ENCODE data around the gene FOXK1. TPM values are rescaled to one million over a fixed set of nuclear protein-coding genes. Genes with fewer than 3 reads are reported as not detected.

Gene FOXK1
- total RNA-seq, 4 donors from 2014 or later = 28.0 to 59.9 (median 34.2) TPM

DNA sequence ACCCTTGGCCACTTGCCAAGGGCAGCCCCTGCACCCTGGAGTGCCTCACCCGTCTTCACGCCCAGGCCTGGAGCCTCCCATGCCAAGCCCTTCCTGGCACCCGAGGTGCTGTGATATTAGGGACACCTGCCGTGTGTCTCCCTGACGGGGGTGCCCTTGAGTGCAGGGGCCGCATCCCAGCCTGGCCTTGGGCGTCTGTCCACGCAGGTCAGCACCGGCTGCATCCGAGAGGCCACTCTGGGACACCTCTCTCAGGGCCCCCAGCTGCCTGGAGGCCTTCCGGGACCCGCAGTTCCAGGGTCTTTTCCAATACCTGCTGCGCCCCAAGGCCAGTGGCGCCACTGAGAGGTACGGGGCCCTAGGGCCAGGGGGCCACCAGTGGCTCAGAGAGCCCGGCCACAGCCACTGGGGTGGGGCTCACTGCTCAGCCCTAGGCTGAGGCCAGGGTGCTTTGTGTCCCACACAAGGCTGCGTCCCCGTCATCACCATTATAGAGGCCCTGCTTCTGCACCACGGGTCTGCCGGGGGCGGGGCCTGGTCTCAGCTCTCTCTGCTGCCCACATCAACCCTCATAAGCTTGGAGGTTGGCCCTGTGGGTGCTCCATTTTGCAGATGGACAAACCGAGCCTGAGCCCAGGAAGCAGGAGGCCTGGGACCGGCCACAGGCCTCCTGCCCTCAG lies 106.0 kb downstream of the FOXK1 start:
- H3K9me3 ChIP-seq = no peaks in the 10 kb centered on the region
- TF ChIP-seq, protein P1, sequence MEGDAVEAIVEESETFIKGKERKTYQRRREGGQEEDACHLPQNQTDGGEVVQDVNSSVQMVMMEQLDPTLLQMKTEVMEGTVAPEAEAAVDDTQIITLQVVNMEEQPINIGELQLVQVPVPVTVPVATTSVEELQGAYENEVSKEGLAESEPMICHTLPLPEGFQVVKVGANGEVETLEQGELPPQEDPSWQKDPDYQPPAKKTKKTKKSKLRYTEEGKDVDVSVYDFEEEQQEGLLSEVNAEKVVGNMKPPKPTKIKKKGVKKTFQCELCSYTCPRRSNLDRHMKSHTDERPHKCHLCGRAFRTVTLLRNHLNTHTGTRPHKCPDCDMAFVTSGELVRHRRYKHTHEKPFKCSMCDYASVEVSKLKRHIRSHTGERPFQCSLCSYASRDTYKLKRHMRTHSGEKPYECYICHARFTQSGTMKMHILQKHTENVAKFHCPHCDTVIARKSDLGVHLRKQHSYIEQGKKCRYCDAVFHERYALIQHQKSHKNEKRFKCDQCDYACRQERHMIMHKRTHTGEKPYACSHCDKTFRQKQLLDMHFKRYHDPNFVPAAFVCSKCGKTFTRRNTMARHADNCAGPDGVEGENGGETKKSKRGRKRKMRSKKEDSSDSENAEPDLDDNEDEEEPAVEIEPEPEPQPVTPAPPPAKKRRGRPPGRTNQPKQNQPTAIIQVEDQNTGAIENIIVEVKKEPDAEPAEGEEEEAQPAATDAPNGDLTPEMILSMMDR (IDR thresholded peaks at IDR 0.05) = no peak
- no peak for TF ChIP-seq EP300 (IDR thresholded peaks at IDR 0.05; ENCODE audit: low read depth)
- no peak for TF ChIP-seq POLR2AphosphoS5 (IDR thresholded peaks at IDR 0.05)
- TF ChIP-seq POLR2A (IDR thresholded peaks at IDR 0.05) = no peak
- H3K27me3 ChIP-seq = no peaks in the 10 kb centered on the region
- intact Hi-C loops (cut with DNase I; ENCODE audit: low total_unique reads) = no loop called here
- H3K4me1 ChIP-seq = peaks cover 0 to 15% (median 12%) of the 10 kb centered on the region in 4 donors
- in situ Hi-C loops (cut with MboI; ENCODE audit: low pct_ligation_motif_present in 1 of 4, low pct_unique_long_range_greater_than_20kb in 1 of 4, low sequenced_read_pairs in 3 of 4) = no loop called here
- H3K27ac ChIP-seq = no peak overlapping the region
- no peak for DNase-seq
- WGBS, 2 donors (ENCODE audit: low coverage in 1 of 2) = 75% methylated on average over 12 of the region's 23 CpGs; no CpG with 5 or more reads in 1 of the 2 donors
- no peak overlapping the region for H3K4me3 ChIP-seq
- H3K36me3 ChIP-seq = peaks cover 0 to 46% (median 16%) of the 10 kb centered on the region in 4 donors

DNA sequence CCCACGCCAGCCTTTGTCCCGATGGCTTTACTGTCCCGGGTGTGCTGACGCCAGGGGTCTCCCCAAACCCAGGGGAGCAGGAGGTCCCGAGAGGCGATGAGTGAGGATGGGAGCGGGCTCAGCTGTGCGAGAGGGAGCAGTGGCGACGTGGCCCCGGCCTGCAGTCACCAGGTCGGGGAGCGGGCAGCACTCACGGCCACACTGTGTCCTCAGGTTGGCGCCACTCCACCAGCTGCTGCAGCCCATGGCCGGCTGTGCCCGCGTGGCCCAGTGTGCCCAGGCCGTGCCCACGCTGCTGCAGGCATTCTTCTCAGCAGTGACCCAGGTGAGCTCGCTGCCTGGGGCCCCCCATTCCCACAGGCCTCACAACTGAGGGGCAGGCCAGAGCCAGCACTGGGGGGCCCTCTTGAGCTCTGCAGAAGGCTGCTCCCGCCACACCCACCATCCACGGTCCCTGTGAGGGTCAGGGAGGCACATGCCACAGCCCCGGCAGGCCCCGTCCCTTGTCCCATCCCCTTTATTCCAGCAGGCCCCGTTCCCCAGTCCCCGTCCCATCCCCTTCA lies 106.6 kb downstream of the FOXK1 start:
- peaks cover 0 to 40% (median 14%) of the 10 kb centered on the region in 4 donors for H3K36me3 ChIP-seq

DNA sequence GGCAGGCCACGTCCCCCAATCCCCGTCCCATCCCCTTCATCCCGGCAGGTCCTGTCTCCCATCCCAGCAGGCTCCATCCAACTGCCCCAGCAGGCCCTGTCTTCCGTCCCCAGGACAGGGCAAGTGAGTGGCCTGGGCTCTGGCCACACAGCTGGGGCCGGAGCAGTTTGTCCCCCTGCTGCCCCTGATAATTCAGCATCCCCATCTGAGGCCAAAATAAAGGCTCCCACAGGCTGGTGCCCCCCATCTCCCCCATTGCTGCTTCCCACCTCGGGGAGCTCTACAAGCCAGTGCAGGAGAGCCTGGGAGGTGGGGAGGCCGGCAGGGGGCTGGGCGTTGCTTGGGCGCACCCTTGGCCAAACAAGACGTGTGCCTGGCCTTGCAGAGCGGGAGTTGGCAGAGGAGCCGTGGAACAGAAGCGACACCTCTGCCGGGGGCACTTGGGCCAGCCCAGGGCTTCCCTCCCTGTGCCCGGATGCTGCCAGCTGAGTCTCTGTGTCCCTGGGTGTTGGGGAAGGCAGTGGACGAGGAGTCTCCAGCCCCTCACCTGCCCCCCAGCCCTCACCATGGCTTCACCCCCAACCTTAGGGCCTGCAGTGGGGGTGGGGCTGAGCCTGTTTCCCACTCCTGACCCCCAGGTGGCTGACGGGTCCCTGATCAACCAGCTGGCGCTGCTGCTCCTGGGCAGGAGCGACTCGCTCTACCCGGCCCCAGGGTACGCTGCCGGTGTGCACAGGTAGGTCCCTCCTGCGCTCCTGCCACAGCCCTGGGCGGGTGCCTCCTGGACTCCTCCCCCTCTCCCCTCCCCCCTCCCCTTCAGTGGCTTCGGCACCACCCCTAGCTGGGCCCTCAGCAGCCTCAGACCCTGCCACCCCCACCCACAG lies 107.3 kb downstream of the FOXK1 start:
- Histone ChIP-seq H3K4me3 (no peak overlapping the region), H3K4me1 (peaks cover 0 to 15% (median 13%) of the 10 kb centered on the region in 4 donors), H3K36me3 (peaks cover 0 to 39% (median 11%) of the 10 kb centered on the region in 4 donors), H3K27ac (no peak overlapping the region), H3K27me3 (no peaks in the 10 kb centered on the region), H3K9me3 (no peaks in the 10 kb centered on the region)
- intact Hi-C loops (cut with DNase I; ENCODE audit: low total_unique reads) (loop anchor here (5.0 kb wide), 1 partner anchor 293 kb away; no protein-coding TSS in a partner anchor), in situ Hi-C loops (cut with MboI; ENCODE audit: low pct_ligation_motif_present in 1 of 4, low pct_unique_long_range_greater_than_20kb in 1 of 4, low sequenced_read_pairs in 3 of 4) (loop anchor here in 1 of 4 donors (10.0 kb wide), 1 partner anchor 295 kb away; no protein-coding TSS in a partner anchor)
- WGBS, 2 donors (ENCODE audit: low coverage in 1 of 2) = 40 to 92% methylated on average over 1 to 26 of the region's 26 CpGs
- DNase-seq = no peak
- no peak for TF ChIP-seq EP300 (IDR thresholded peaks at IDR 0.05; ENCODE audit: low read depth)
- TF ChIP-seq POLR2AphosphoS5 (IDR thresholded peaks at IDR 0.05) = no peak
- TF ChIP-seq, protein P1 (IDR thresholded peaks at IDR 0.05) = no peak
- TF ChIP-seq POLR2A (IDR thresholded peaks at IDR 0.05) = no peak

More for the DNA sequence above, 106.6 kb downstream of the FOXK1 start:
- Histone ChIP-seq H3K27me3 (no peaks in the 10 kb centered on the region), H3K27ac (no peak overlapping the region), H3K9me3 (no peaks in the 10 kb centered on the region), H3K4me3 (no peak overlapping the region), H3K4me1 (peaks cover 0 to 15% (median 13%) of the 10 kb centered on the region in 4 donors)
- WGBS, 2 donors (ENCODE audit: low coverage in 1 of 2) = 93% methylated on average over 20 of the region's 27 CpGs; no CpG with 5 or more reads in 1 of the 2 donors
- DNase-seq = no peak
- TF ChIP-seq POLR2A (IDR thresholded peaks at IDR 0.05) = no peak
- TF ChIP-seq, protein P1 (IDR thresholded peaks at IDR 0.05) = no peak
- no peak for TF ChIP-seq EP300 (IDR thresholded peaks at IDR 0.05; ENCODE audit: low read depth)
- no peak for TF ChIP-seq POLR2AphosphoS5 (IDR thresholded peaks at IDR 0.05)
- in situ Hi-C loops (cut with MboI; ENCODE audit: low pct_ligation_motif_present in 1 of 4, low pct_unique_long_range_greater_than_20kb in 1 of 4, low sequenced_read_pairs in 3 of 4) (no loop called here), intact Hi-C loops (cut with DNase I; ENCODE audit: low total_unique reads) (no loop called here)

All from transverse colon (tissue), 4 donors.